HG03565 (cell line): ENCODE measurements around the gene SAFB.

Experiments used
- ATAC-seq: cut with Tn5 transposase; IDR thresholded peaks from one replicate; pipeline ENCODE4 v1.9.1; 2021; ENCODE audit warnings: mild to moderate bottlenecking, moderate library complexity; ENCODE audit not compliant: unreplicated experiment

SAFB gene

GRCh38 chr19:5624741-5625278 lies 1.9 kb downstream of the SAFB start:
- no peak for ATAC-seq

GRCh38 chr19:5625641-5626040 lies 2.8 kb downstream of the SAFB start:
- no peak for ATAC-seq

- ATAC-seq, result no peak
These were observed 4.6 kb downstream of the SAFB start for GRCh38 chr19:5627395-5627904.

- no peak for ATAC-seq
These were observed 5.6 kb downstream of the SAFB start for GRCh38 chr19:5628461-5628860.

GRCh38 chr19:5628919-5629481 lies 6.1 kb downstream of the SAFB start:
- ATAC-seq, result no peak

GRCh38 chr19:5631567-5632240 lies 8.8 kb downstream of the SAFB start:
- ATAC-seq, result no peak

GRCh38 chr19:5632241-5632612 lies 9.3 kb downstream of the SAFB start:
- ATAC-seq, result no peak

- ATAC-seq, result no peak
These were observed 9.8 kb downstream of the SAFB start for GRCh38 chr19:5632657-5633056.

- no peak for ATAC-seq
These were observed 12.5 kb downstream of the SAFB start for GRCh38 chr19:5635427-5635826.

- ATAC-seq, result no peak
These were observed 15.1 kb downstream of the SAFB start for GRCh38 chr19:5637971-5638370.

- ATAC-seq, result no peak
These were observed 18.3 kb downstream of the SAFB start for GRCh38 chr19:5641171-5641570.

- ATAC-seq, result no peak
These were observed 19.3 kb downstream of the SAFB start for GRCh38 chr19:5642204-5642603.

- ATAC-seq, result no peak
These were observed 20.2 kb downstream of the SAFB start for GRCh38 chr19:5643060-5643459.

- no peak for ATAC-seq
These were observed 21.2 kb downstream of the SAFB start for GRCh38 chr19:5644037-5644436.

- no peak for ATAC-seq
These were observed 22.5 kb downstream of the SAFB start for GRCh38 chr19:5645409-5645808.

- ATAC-seq, result no peak
These were observed 23.8 kb downstream of the SAFB start for GRCh38 chr19:5646703-5647102.

- no peak for ATAC-seq
These were observed 25.6 kb downstream of the SAFB start for GRCh38 chr19:5648464-5648863.

- no peak for ATAC-seq
These were observed 28.5 kb downstream of the SAFB start for GRCh38 chr19:5651361-5651760.

- ATAC-seq, result no peak
These were observed 29.4 kb downstream of the SAFB start for GRCh38 chr19:5652261-5652660.

GRCh38 chr19:5654931-5655330 lies 32.0 kb downstream of the SAFB start:
- ATAC-seq, result no peak

GRCh38 chr19:5655412-5655811 lies 32.5 kb downstream of the SAFB start:
- no peak for ATAC-seq

- ATAC-seq, result no peak
These were observed 38.6 kb downstream of the SAFB start for GRCh38 chr19:5661483-5661882.

GRCh38 chr19:5663904-5664303 lies 41.0 kb downstream of the SAFB start:
- no peak for ATAC-seq
